Measurements from ENCODE around the gene HLA-DMA. TPM values are rescaled to one million over a fixed set of nuclear protein-coding genes. Genes with fewer than 3 reads are reported as not detected.

Gene HLA-DMA
- total RNA-seq, 1 experiment from 2014 or later = 3.0 TPM

GRCh38 chr6:32920715-32921114 is 32.2 kb downstream of the HLA-DMA start:
- Histone ChIP-seq H3K9ac (ENCODE audit: low read length) (no peak overlapping the region), H3K4me3 (ENCODE audit: low read length) (no peak overlapping the region), H3K79me2 (ENCODE audit: low read length) (no peaks in the 10 kb centered on the region), H3K9me3 (ENCODE audit: low read length) (no peaks in the 10 kb centered on the region), H4K20me1 (ENCODE audit: low read length) (no peaks in the 10 kb centered on the region), H3K36me3 (ENCODE audit: low read depth, low read length) (no peaks in the 10 kb centered on the region), H3K27me3 (ENCODE audit: low read length) (peaks cover 39% of the 10 kb centered on the region), H3K9me2 (replicated peaks; ENCODE audit: low read length) (no peaks in the 10 kb centered on the region), H3K4me2 (ENCODE audit: low read length) (no peak overlapping the region), H3K4me1 (ENCODE audit: insufficient read depth, low read length) (no peaks in the 10 kb centered on the region), H2AFZ (ENCODE audit: low read length) (no peak overlapping the region), H3F3A (ENCODE audit: low read length, unreplicated experiment) (no peaks in the 10 kb centered on the region), H3K27ac (ENCODE audit: low read length) (no peak overlapping the region)
- no peak for ATAC-seq
- TF ChIP-seq EZH2phosphoT487 (IDR thresholded peaks at IDR 0.05; ENCODE audit: borderline replicate concordance, low read length) (no peak), CTCF (conservative IDR thresholded peaks at IDR 0.05; ENCODE audit: low read depth, low read length) (no peak), EZH2 (IDR thresholded peaks at IDR 0.05; ENCODE audit: low read length, unreplicated experiment) (no peak)
- BruUV-seq (replicated peaks) = no TSS peak
- intact Hi-C loops (cut with micrococcal nuclease) = no loop called here
- DNase-seq = no peak
- POLR2A ChIA-PET (ENCODE audit: unreplicated experiment) = no interaction called here
- CTCF ChIA-PET = interaction anchor here (0.7 kb wide), 1 partner anchor 13 kb away, joined by 3 read pairs; no protein-coding TSS in a partner anchor

- ATAC-seq = no peak
- BruUV-seq (replicated peaks) = no TSS peak
- Histone ChIP-seq H3K4me3 (ENCODE audit: low read length) (no peak overlapping the region), H3K9me2 (replicated peaks; ENCODE audit: low read length) (no peaks in the 10 kb centered on the region), H3K4me2 (ENCODE audit: low read length) (no peak overlapping the region), H3F3A (ENCODE audit: low read length, unreplicated experiment) (no peaks in the 10 kb centered on the region), H3K9ac (ENCODE audit: low read length) (no peak overlapping the region), H3K4me1 (ENCODE audit: insufficient read depth, low read length) (no peaks in the 10 kb centered on the region), H3K27ac (ENCODE audit: low read length) (no peak overlapping the region), H3K36me3 (ENCODE audit: low read depth, low read length) (no peaks in the 10 kb centered on the region), H3K79me2 (ENCODE audit: low read length) (no peaks in the 10 kb centered on the region), H3K9me3 (ENCODE audit: low read length) (no peaks in the 10 kb centered on the region), H2AFZ (ENCODE audit: low read length) (no peak overlapping the region), H3K27me3 (ENCODE audit: low read length) (peaks cover 36% of the 10 kb centered on the region), H4K20me1 (ENCODE audit: low read length) (no peaks in the 10 kb centered on the region)
- ChIA-PET CTCF (interaction anchor here (0.9 kb wide), 1 partner anchor 42 kb away, joined by 7 read pairs; no protein-coding TSS in a partner anchor), POLR2A (ENCODE audit: unreplicated experiment) (no interaction called here)
- intact Hi-C loops (cut with micrococcal nuclease) = no loop called here
- no peak for DNase-seq
- TF ChIP-seq EZH2 (IDR thresholded peaks at IDR 0.05; ENCODE audit: low read length, unreplicated experiment) (no peak), EZH2phosphoT487 (IDR thresholded peaks at IDR 0.05; ENCODE audit: borderline replicate concordance, low read length) (no peak), CTCF (conservative IDR thresholded peaks at IDR 0.05; ENCODE audit: low read depth, low read length) (no peak)
Measured at GRCh38 chr6:32912951-32913350, 39.9 kb downstream of the HLA-DMA start.

GRCh38 chr6:32908897-32909296 is 44.0 kb downstream of the HLA-DMA start:
- TF ChIP-seq EZH2phosphoT487 (IDR thresholded peaks at IDR 0.05; ENCODE audit: borderline replicate concordance, low read length) (no peak), CTCF (conservative IDR thresholded peaks at IDR 0.05; ENCODE audit: low read depth, low read length) (no peak), EZH2 (IDR thresholded peaks at IDR 0.05; ENCODE audit: low read length, unreplicated experiment) (no peak)
- Histone ChIP-seq H3K36me3 (ENCODE audit: low read depth, low read length) (no peaks in the 10 kb centered on the region), H3K9ac (ENCODE audit: low read length) (no peak overlapping the region), H3K4me2 (ENCODE audit: low read length) (no peak overlapping the region), H2AFZ (ENCODE audit: low read length) (no peak overlapping the region), H3K4me1 (ENCODE audit: insufficient read depth, low read length) (peaks cover 8% of the 10 kb centered on the region; the same call in 1 of the 2 replicates), H4K20me1 (ENCODE audit: low read length) (no peaks in the 10 kb centered on the region), H3K4me3 (ENCODE audit: low read length) (no peak overlapping the region), H3K27me3 (ENCODE audit: low read length) (peaks cover 31% of the 10 kb centered on the region), H3K79me2 (ENCODE audit: low read length) (no peaks in the 10 kb centered on the region), H3K27ac (ENCODE audit: low read length) (no peak overlapping the region), H3K9me3 (ENCODE audit: low read length) (no peaks in the 10 kb centered on the region), H3K9me2 (replicated peaks; ENCODE audit: low read length) (no peaks in the 10 kb centered on the region), H3F3A (ENCODE audit: low read length, unreplicated experiment) (no peaks in the 10 kb centered on the region)
- POLR2A ChIA-PET (ENCODE audit: unreplicated experiment) = no interaction called here
- no TSS peak for BruUV-seq (replicated peaks)
- no peak for DNase-seq
- no peak for ATAC-seq
- intact Hi-C loops (cut with micrococcal nuclease) = no loop called here
- CTCF ChIA-PET = no interaction called here

Measured in PC-3 (cell line).